HG03442 (cell line): ENCODE measurements around the gene RETN.

Experiments used
- ATAC-seq: cut with Tn5 transposase; IDR thresholded peaks from one replicate; pipeline ENCODE4 v1.9.1; 2021; ENCODE audit warnings: mild to moderate bottlenecking, moderate library complexity; ENCODE audit not compliant: unreplicated experiment

The RETN gene

GRCh38 chr19:7657131-7657751, 11.6 kb upstream of the RETN start:
- no peak for ATAC-seq

GRCh38 chr19:7658219-7658686, 10.6 kb upstream of the RETN start:
- peak; percentile 53 for ATAC-seq

GRCh38 chr19:7661744-7662538, 6.9 kb upstream of the RETN start:
- ATAC-seq: no peak

- ATAC-seq: no peak
These were observed 6.2 kb upstream of the RETN start for GRCh38 chr19:7662657-7663056.

GRCh38 chr19:7663706-7664105, 5.1 kb upstream of the RETN start:
- ATAC-seq: no peak

- no peak for ATAC-seq
These were observed 3.8 kb upstream of the RETN start for GRCh38 chr19:7665076-7665475.

GRCh38 chr19:7669641-7670040, 792 bp downstream of the RETN start:
- no peak for ATAC-seq

- ATAC-seq: no peak
These were observed 1.4 kb downstream of the RETN start for GRCh38 chr19:7670150-7670783.

GRCh38 chr19:7670790-7671189, 1.9 kb downstream of the RETN start:
- no peak for ATAC-seq

- ATAC-seq: no peak
These were observed 3.7 kb downstream of the RETN start for GRCh38 chr19:7672522-7672921.

GRCh38 chr19:7674010-7675005, 5.5 kb downstream of the RETN start:
- no peak for ATAC-seq

GRCh38 chr19:7676376-7676775, 7.5 kb downstream of the RETN start:
- ATAC-seq: no peak

- no peak for ATAC-seq
These were observed 8.0 kb downstream of the RETN start, which contains the start of gene MCEMP1 for GRCh38 chr19:7676854-7677253. Gene MCEMP1, plus strand, starts transcription at chr19:7677090. Its CDS starts 31 bp downstream, at chr19:7677121.

- ATAC-seq: no peak
These were observed 8.9 kb downstream of the RETN start for GRCh38 chr19:7677669-7678311.

- no peak for ATAC-seq
These were observed 10.3 kb downstream of the RETN start for GRCh38 chr19:7678971-7679751.

- ATAC-seq: no peak
These were observed 11.1 kb downstream of the RETN start for GRCh38 chr19:7679771-7680605.

- ATAC-seq: peak; percentile 67
These were observed 11.9 kb downstream of the RETN start, which contains the start of gene TRAPPC5 for GRCh38 chr19:7680606-7681339. Gene TRAPPC5, plus strand, starts transcription at chr19:7680833. Its CDS starts 1,421 bp downstream, at chr19:7682254.
